ENCODE results near the gene SPON2. TPM values are rescaled to one million over a fixed set of nuclear protein-coding genes. Genes with fewer than 3 reads are reported as not detected.

The SPON2 gene
- total and polyA plus RNA-seq, 2 of the 4 experiments (the other 2 are of a cell fraction), result 21.1 to 177 TPM

DNA sequence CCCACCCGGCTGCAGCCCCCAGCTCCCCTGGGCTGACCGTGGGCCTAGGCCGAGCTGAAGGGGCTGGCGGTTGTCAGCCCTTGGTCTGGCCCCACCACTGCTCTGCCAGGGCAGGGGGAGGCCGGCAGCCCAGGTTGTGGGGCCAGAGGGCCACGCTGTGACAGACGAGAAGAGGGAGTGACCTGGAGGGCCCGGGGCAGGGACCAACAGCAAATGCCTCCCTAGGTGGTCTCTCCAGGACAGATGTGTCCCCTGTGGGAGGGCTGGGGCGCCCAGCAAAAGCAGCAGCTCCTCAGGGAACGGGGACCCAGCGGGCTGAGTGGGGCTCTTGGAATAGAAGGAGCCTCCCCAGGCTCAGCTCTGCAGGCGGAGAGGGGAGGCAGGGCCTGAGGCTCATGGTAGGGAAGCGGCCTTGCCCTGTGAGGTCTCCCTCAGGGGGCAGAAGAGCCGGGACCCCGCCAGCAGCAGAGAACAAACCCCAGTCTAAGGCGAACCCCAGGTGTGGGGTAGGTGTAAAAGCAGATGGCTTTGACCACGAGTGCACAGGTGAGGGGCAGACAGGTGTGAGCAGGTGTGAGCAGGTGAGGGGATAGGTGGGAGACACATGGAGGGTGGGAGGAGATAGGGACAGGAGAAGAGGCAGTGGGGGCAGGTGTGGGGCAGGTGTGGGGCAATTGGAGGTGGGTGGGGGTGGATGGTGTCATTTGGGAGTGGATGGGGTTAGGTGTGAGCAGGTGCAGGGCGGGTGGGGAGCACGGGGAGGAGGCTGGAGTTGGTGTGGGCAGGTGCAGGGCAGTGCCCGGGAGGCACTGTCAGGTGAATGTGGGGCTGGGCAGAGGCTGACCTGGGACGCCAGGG is 34.1 kb upstream of the SPON2 start:
- 89% methylated on average over 12 of the region's 21 CpGs; no CpG with 5 or more reads in 1 of the 2 experiments for WGBS, 2 experiments (ENCODE audit: extremely low coverage in 2 of 2, insufficient read length in 1 of 2)
- no peak overlapping the region for H4K91ac ChIP-seq (ENCODE audit: insufficient read depth, low read depth, low read length)
- BruUV-seq (replicated peaks), result no TSS peak
- H3K4me3 ChIP-seq (ENCODE audit: insufficient read depth, low read depth, low read length), result no peak overlapping the region
- no peaks in the 10 kb centered on the region for H3K9me3 ChIP-seq (ENCODE audit: control insufficient read depth, insufficient read depth, low read length)
- intact Hi-C loops (cut with micrococcal nuclease) (no loop called here), in situ Hi-C loops (cut with MboI; ENCODE audit: low sequenced_read_pairs) (no loop called here), dilution Hi-C loops (cut with HindIII; ENCODE audit: low sequenced_read_pairs, unreplicated experiment) (no loop called here)
- ChIA-PET POLR2A (ENCODE audit: unreplicated experiment) (no interaction called here), CTCF (no interaction called here)
- H4K20me1 ChIP-seq (ENCODE audit: insufficient read depth, low read length), result no peaks in the 10 kb centered on the region
- H3K9me1 ChIP-seq (ENCODE audit: insufficient read depth, low read length), result peaks cover 22% of the 10 kb centered on the region
- no peak overlapping the region for H3K9ac ChIP-seq (ENCODE audit: low read depth, low read length)
- no peak overlapping the region for H2BK120ac ChIP-seq (ENCODE audit: low read depth, low read length)
- no peak overlapping the region for H2BK20ac ChIP-seq (ENCODE audit: low read depth, low read length)
- H3K56ac ChIP-seq (ENCODE audit: extremely low read depth, insufficient read depth, low read length), result no peak overlapping the region
- H3K4me2 ChIP-seq (ENCODE audit: low read depth, low read length), result no peak overlapping the region
- no peak for ATAC-seq (ENCODE audit: low read depth)
- no peak overlapping the region for H2AFZ ChIP-seq (replicated peaks; ENCODE audit: low read length, poor library complexity)
- peaks cover 51% of the 10 kb centered on the region for H3K4me1 ChIP-seq (ENCODE audit: control insufficient read depth, insufficient read depth, low read length)
- H4K8ac ChIP-seq (ENCODE audit: low read depth in 2 of 2, low read length in 2 of 2), result no peak overlapping the region
- H3K79me1 ChIP-seq (ENCODE audit: low read depth in 1 of 2, low read length in 2 of 2), result peaks cover 0 to 40% of the 10 kb centered on the region in 2 experiments; a peak in 3 of 4 replicates
- no peak overlapping the region for H4K5ac ChIP-seq (ENCODE audit: low read depth, low read length)
- H2BK15ac ChIP-seq (ENCODE audit: low read depth, low read length), result no peak overlapping the region
- no peak overlapping the region for H3K27ac ChIP-seq (ENCODE audit: insufficient read depth, low read length)
- no peaks in the 10 kb centered on the region for H3K27me3 ChIP-seq (ENCODE audit: control insufficient read depth, insufficient read depth, low read length)
- no peak overlapping the region for H3K14ac ChIP-seq (replicated peaks; ENCODE audit: low read depth, low read length)
- H3K4ac ChIP-seq (ENCODE audit: low read depth, low read length), result no peak overlapping the region; the same call in 1 of the 2 replicates
- no peak overlapping the region for H2BK5ac ChIP-seq (ENCODE audit: low read depth, low read length, poor library complexity, severe bottlenecking)
- DNase-seq, result no peak
- H2AK9ac ChIP-seq (replicated peaks; ENCODE audit: low read depth, low read length, poor library complexity), result peak overlapping the region; percentile 52
- peak overlapping the region; percentile 81 for H2AK5ac ChIP-seq (ENCODE audit: low read depth, low read length)
- no peak overlapping the region for H3K23ac ChIP-seq (ENCODE audit: low read depth, low read length)
- no peak overlapping the region for H3K18ac ChIP-seq (ENCODE audit: low read depth, low read length)
- H3K36me3 ChIP-seq (ENCODE audit: control insufficient read depth, insufficient read depth, low read length), result peaks cover 12% of the 10 kb centered on the region; the same call in 1 of the 2 replicates
- TF ChIP-seq CHD1 (IDR thresholded peaks at IDR 0.05; ENCODE audit: low read depth, low read length) (no peak), USF2 (IDR thresholded peaks at IDR 0.05; ENCODE audit: low read depth, low read length) (no peak), NFE2L2 (IDR thresholded peaks at IDR 0.05; ENCODE audit: low read depth, low read length) (no peak), BHLHE40 (IDR thresholded peaks at IDR 0.05; ENCODE audit: low read depth, low read length) (no peak), RAD21 (IDR thresholded peaks at IDR 0.05; ENCODE audit: low read length) (no peak), CEBPB (IDR thresholded peaks at IDR 0.05; ENCODE audit: low read depth, low read length) (no peak), MAZ (IDR thresholded peaks at IDR 0.05; ENCODE audit: borderline replicate concordance, low read depth, low read length) (no peak), FOS (IDR thresholded peaks at IDR 0.05; ENCODE audit: low read depth, low read length) (no peak), MXI1 (IDR thresholded peaks at IDR 0.05; ENCODE audit: borderline replicate concordance, low read depth, low read length) (no peak), RCOR1 (IDR thresholded peaks at IDR 0.05; ENCODE audit: insufficient replicate concordance, low read length) (no peak), RFX5 (IDR thresholded peaks at IDR 0.05; ENCODE audit: low read depth, low read length) (no peak), ELK1 (IDR thresholded peaks at IDR 0.05; ENCODE audit: borderline replicate concordance, low read depth, low read length) (no peak), POLR2A (IDR thresholded peaks at IDR 0.05; ENCODE audit: low read depth, low read length) (no peak), CTCF (conservative IDR thresholded peaks at IDR 0.05; ENCODE audit: low read depth, low read length) (no peak), SMC3 (IDR thresholded peaks at IDR 0.05; ENCODE audit: low read depth, low read length) (no peak)

Data from IMR-90 (cell line).